HepG2 (cell line): ENCODE results near the gene RMND5A. TPM values are rescaled to one million over a fixed set of nuclear protein-coding genes. Genes with fewer than 3 reads are reported as not detected.

Experiments
- CAMTA2 ChIP-seq: sonication (generic); formaldehyde crosslinking; IDR thresholded peaks from 2 replicates; pipeline ENCODE4 v1.4.0; 2020; ENCODE audit warnings: mild to moderate bottlenecking, missing genetic modification reagents, borderline replicate concordance
- ELF1 ChIP-seq: sonication (generic); formaldehyde crosslinking; IDR thresholded peaks from 2 replicates; pipeline ENCODE4 v1.4.0; 2020; ENCODE audit warnings: missing genetic modification reagents
- FOXK1 ChIP-seq: sonication (generic); formaldehyde crosslinking; IDR thresholded peaks from 2 replicates; pipeline ENCODE4 v1.4.0; 2020; ENCODE audit warnings: low read depth, missing genetic modification reagents, borderline replicate concordance
- HMG20B ChIP-seq: conservative IDR thresholded peaks from 2 replicates; pipeline ENCODE4 v1.6.1; 2016; ENCODE audit warnings: missing genetic modification reagents, missing compliant biosample characterization
- KLF16 ChIP-seq, 2 experiments: sonication (generic) in 1 of 2; formaldehyde crosslinking in 1 of 2; IDR thresholded peaks; 2 replicates each; pipeline versions ENCODE4 v1.6.1 to v1.8.0; 2016 to 2023; ENCODE audit warnings: missing genetic modification reagents in 2 of 2, missing compliant biosample characterization in 1 of 2
- RAD51 ChIP-seq: fragments of 450-650 bp; IDR thresholded peaks from 2 replicates; pipeline ENCODE4 v1.6.1; 2016; ENCODE audit warnings: borderline replicate concordance
- RFXAP ChIP-seq: sonication (generic); formaldehyde crosslinking; IDR thresholded peaks from 2 replicates; pipeline ENCODE4 v1.4.0; 2020; ENCODE audit warnings: missing genetic modification reagents, borderline replicate concordance
- XBP1 ChIP-seq: sonication (generic); formaldehyde crosslinking; IDR thresholded peaks from 2 replicates; pipeline ENCODE4 v1.5.0; 2020; ENCODE audit warnings: missing genetic modification reagents
- ZFY ChIP-seq: sonication (generic); formaldehyde crosslinking; IDR thresholded peaks from 2 replicates; pipeline ENCODE4 v1.4.0; 2020; ENCODE audit warnings: missing genetic modification reagents
- ZKSCAN5 ChIP-seq: sonication (generic); formaldehyde crosslinking; IDR thresholded peaks from 2 replicates; pipeline ENCODE4 v1.5.1; 2020; ENCODE audit warnings: mild to moderate bottlenecking, missing genetic modification reagents
- ZNF496 ChIP-seq: sonication (generic); formaldehyde crosslinking; IDR thresholded peaks from 2 replicates; pipeline ENCODE4 v1.8.1; 2023; ENCODE audit warnings: mild to moderate bottlenecking, moderate library complexity, missing genetic modification reagents; ENCODE audit not compliant: insufficient replicate concordance
- ZSCAN25 ChIP-seq: sonication (generic); formaldehyde crosslinking; IDR thresholded peaks from 2 replicates; pipeline ENCODE4 v1.8.0; 2022; ENCODE audit warnings: mild to moderate bottlenecking, missing genetic modification reagents
- polyA plus RNA-seq, 8 experiments: library from polyadenylated mRNA; depleted of rRNA in 3 of 8; stranded (reverse) in 7 of 8; unstranded in 1 of 8; fragments of >200 nt; fragmentation: Illumina TruSeq in 4 of 8; extraction: Trizol in 4 of 8; gene quantifications; 2 replicates each; pipeline versions ENCODE4 v1.2.1 to v1.2.3, GENCODE V29; 2011 to 2016; ENCODE audit warnings: low read depth in 4 of 8, missing spikeins in 1 of 8, mixed read lengths in 1 of 8; ENCODE audit not compliant: insufficient read depth in 1 of 8
- total RNA-seq, 5 experiments: library from RNA; depleted of rRNA; stranded (reverse); fragments of >200 nt; fragmentation: Illumina TruSeq; extraction: Trizol; gene quantifications; 2 replicates each; pipeline ENCODE4 v1.2.3, GENCODE V29; 2016; ENCODE audit warnings: low read depth in 1 of 5
- TF ChIP-seq, protein P1 (sequence below): sonication (generic); formaldehyde crosslinking; IDR thresholded peaks from 2 replicates; pipeline ENCODE4 v1.4.0; 2020; ENCODE audit warnings: missing genetic modification reagents
- TF ChIP-seq, protein P2 (sequence below): sonication (generic); formaldehyde crosslinking; IDR thresholded peaks from 2 replicates; pipeline ENCODE4 v1.5.1; 2020; ENCODE audit warnings: missing genetic modification reagents, mild to moderate bottlenecking, borderline replicate concordance
- TF ChIP-seq, protein P3 (sequence below): sonication (generic); formaldehyde crosslinking; IDR thresholded peaks from 2 replicates; pipeline ENCODE4 v1.4.0; 2020; ENCODE audit warnings: low read depth, missing genetic modification reagents
- TF ChIP-seq, protein P4 (sequence below): sonication (generic); formaldehyde crosslinking; IDR thresholded peaks from 2 replicates; pipeline ENCODE4 v1.4.0; 2020; ENCODE audit warnings: missing genetic modification reagents, borderline replicate concordance

RMND5A gene
- total and polyA plus RNA-seq, 2 of the 13 experiments (the other 11 are each of a cell fraction or from before 2014, with no cell fraction given), result 31.0 to 66.4 TPM

DNA sequence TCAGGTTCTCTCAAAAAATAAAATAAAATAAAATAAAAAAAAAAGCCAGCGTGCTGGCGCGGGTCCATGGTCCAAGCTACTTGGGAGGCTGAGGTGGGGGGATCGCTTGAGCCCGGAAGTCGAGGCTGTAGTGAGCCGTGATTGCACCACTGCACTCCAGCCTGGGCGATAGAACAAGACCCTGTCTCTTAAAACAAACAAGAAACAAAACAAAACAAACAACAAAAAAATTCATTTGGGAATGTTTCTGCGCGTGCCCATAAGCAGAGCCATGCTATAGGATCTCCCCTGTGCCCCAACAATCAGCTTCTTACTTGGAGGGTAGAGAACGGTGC is 87.0 kb downstream of the RMND5A start (continued):
- TF ChIP-seq, protein P1, sequence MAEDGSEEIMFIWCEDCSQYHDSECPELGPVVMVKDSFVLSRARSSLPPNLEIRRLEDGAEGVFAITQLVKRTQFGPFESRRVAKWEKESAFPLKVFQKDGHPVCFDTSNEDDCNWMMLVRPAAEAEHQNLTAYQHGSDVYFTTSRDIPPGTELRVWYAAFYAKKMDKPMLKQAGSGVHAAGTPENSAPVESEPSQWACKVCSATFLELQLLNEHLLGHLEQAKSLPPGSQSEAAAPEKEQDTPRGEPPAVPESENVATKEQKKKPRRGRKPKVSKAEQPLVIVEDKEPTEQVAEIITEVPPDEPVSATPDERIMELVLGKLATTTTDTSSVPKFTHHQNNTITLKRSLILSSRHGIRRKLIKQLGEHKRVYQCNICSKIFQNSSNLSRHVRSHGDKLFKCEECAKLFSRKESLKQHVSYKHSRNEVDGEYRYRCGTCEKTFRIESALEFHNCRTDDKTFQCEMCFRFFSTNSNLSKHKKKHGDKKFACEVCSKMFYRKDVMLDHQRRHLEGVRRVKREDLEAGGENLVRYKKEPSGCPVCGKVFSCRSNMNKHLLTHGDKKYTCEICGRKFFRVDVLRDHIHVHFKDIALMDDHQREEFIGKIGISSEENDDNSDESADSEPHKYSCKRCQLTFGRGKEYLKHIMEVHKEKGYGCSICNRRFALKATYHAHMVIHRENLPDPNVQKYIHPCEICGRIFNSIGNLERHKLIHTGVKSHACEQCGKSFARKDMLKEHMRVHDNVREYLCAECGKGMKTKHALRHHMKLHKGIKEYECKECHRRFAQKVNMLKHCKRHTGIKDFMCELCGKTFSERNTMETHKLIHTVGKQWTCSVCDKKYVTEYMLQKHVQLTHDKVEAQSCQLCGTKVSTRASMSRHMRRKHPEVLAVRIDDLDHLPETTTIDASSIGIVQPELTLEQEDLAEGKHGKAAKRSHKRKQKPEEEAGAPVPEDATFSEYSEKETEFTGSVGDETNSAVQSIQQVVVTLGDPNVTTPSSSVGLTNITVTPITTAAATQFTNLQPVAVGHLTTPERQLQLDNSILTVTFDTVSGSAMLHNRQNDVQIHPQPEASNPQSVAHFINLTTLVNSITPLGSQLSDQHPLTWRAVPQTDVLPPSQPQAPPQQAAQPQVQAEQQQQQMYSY (CRISPR knock-in tag), result no peak
- TF ChIP-seq ZFY (CRISPR knock-in tag), result no peak
- TF ChIP-seq CAMTA2 (CRISPR knock-in tag), result no peak
- no peak for TF ChIP-seq ZKSCAN5 (CRISPR knock-in tag)
- TF ChIP-seq, protein P2, sequence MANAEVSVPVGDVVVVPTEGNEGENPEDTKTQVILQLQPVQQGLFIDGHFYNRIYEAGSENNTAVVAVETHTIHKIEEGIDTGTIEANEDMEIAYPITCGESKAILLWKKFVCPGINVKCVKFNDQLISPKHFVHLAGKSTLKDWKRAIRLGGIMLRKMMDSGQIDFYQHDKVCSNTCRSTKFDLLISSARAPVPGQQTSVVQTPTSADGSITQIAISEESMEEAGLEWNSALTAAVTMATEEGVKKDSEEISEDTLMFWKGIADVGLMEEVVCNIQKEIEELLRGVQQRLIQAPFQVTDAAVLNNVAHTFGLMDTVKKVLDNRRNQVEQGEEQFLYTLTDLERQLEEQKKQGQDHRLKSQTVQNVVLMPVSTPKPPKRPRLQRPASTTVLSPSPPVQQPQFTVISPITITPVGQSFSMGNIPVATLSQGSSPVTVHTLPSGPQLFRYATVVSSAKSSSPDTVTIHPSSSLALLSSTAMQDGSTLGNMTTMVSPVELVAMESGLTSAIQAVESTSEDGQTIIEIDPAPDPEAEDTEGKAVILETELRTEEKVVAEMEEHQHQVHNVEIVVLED (CRISPR knock-in tag), result no peak
- TF ChIP-seq, protein P3, sequence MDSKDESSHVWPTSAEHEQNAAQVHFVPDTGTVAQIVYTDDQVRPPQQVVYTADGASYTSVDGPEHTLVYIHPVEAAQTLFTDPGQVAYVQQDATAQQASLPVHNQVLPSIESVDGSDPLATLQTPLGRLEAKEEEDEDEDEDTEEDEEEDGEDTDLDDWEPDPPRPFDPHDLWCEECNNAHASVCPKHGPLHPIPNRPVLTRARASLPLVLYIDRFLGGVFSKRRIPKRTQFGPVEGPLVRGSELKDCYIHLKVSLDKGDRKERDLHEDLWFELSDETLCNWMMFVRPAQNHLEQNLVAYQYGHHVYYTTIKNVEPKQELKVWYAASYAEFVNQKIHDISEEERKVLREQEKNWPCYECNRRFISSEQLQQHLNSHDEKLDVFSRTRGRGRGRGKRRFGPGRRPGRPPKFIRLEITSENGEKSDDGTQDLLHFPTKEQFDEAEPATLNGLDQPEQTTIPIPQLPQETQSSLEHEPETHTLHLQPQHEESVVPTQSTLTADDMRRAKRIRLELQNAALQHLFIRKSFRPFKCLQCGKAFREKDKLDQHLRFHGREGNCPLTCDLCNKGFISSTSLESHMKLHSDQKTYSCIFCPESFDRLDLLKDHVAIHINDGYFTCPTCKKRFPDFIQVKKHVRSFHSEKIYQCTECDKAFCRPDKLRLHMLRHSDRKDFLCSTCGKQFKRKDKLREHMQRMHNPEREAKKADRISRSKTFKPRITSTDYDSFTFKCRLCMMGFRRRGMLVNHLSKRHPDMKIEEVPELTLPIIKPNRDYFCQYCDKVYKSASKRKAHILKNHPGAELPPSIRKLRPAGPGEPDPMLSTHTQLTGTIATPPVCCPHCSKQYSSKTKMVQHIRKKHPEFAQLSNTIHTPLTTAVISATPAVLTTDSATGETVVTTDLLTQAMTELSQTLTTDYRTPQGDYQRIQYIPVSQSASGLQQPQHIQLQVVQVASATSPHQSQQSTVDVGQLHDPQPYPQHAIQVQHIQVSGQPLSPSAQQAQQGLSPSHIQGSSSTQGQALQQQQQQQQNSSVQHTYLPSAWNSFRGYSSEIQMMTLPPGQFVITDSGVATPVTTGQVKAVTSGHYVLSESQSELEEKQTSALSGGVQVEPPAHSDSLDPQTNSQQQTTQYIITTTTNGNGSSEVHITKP (CRISPR knock-in tag), result peak; percentile 91
- TF ChIP-seq HMG20B (CRISPR knock-in tag), result no peak
- TF ChIP-seq KLF16 (CRISPR knock-in tag; IDR thresholded peaks at IDR 0.05), result 0 out of 4 replicates have a peak, but pooled peaks of 1 of the 2 experiments have one; percentile 12
- TF ChIP-seq, protein P4, sequence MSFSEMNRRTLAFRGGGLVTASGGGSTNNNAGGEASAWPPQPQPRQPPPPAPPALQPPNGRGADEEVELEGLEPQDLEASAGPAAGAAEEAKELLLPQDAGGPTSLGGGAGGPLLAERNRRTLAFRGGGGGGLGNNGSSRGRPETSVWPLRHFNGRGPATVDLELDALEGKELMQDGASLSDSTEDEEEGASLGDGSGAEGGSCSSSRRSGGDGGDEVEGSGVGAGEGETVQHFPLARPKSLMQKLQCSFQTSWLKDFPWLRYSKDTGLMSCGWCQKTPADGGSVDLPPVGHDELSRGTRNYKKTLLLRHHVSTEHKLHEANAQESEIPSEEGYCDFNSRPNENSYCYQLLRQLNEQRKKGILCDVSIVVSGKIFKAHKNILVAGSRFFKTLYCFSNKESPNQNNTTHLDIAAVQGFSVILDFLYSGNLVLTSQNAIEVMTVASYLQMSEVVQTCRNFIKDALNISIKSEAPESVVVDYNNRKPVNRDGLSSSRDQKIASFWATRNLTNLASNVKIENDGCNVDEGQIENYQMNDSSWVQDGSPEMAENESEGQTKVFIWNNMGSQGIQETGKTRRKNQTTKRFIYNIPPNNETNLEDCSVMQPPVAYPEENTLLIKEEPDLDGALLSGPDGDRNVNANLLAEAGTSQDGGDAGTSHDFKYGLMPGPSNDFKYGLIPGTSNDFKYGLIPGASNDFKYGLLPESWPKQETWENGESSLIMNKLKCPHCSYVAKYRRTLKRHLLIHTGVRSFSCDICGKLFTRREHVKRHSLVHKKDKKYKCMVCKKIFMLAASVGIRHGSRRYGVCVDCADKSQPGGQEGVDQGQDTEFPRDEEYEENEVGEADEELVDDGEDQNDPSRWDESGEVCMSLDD (CRISPR knock-in tag), result no peak
- peak; percentile 17; the same call in 1 of the 2 replicates for TF ChIP-seq FOXK1 (CRISPR knock-in tag)
- TF ChIP-seq ZSCAN25, result no peak
- no peak for TF ChIP-seq XBP1
- no peak for TF ChIP-seq RAD51
- no peak for TF ChIP-seq ZNF496 (CRISPR knock-in tag)
- TF ChIP-seq RFXAP (CRISPR knock-in tag), result no peak
- TF ChIP-seq ELF1 (CRISPR knock-in tag), result peak; percentile 53; the same call in 1 of the 2 replicates
